ENCODE results near the gene QSOX1. TPM values are rescaled to one million over a fixed set of nuclear protein-coding genes. Genes with fewer than 3 reads are reported as not detected.
A peak's percentile ranks its signal among the peaks of the same experiment; 100 is the strongest.

QSOX1 gene
- total RNA-seq, 4 donors from 2014 or later, result 34.9 to 72.3 (median 51.5) TPM

GRCh38 chr1:180249725-180250498 lies 95.2 kb downstream of the QSOX1 start:
- peak in 1 of 3 donors; percentile 5 for DNase-seq
- TF ChIP-seq CTCF (IDR thresholded peaks at IDR 0.05) (no peak), POLR2A (IDR thresholded peaks at IDR 0.05) (no peak)
- Histone ChIP-seq H3K27ac (no peak overlapping the region), H3K27me3 (no peaks in the 10 kb centered on the region), H3K4me1 (no peaks in the 10 kb centered on the region), H3K4me3 (no peak overlapping the region), H3K36me3 (no peaks in the 10 kb centered on the region), H3K9me3 (no peaks in the 10 kb centered on the region)

- no peak for TF ChIP-seq CTCF (IDR thresholded peaks at IDR 0.05)
- TF ChIP-seq POLR2A (IDR thresholded peaks at IDR 0.05), result no peak
- H3K4me1 ChIP-seq, result no peaks in the 10 kb centered on the region
- H3K27me3 ChIP-seq, result no peaks in the 10 kb centered on the region
- H3K36me3 ChIP-seq, result no peaks in the 10 kb centered on the region
- H3K4me3 ChIP-seq, result no peak overlapping the region
- no peaks in the 10 kb centered on the region for H3K9me3 ChIP-seq
- DNase-seq, result peak in 1 of 3 donors; percentile 31
- no peak overlapping the region for H3K27ac ChIP-seq
Observed at GRCh38 chr1:180250499-180250770, 95.8 kb downstream of the QSOX1 start.

DNA sequence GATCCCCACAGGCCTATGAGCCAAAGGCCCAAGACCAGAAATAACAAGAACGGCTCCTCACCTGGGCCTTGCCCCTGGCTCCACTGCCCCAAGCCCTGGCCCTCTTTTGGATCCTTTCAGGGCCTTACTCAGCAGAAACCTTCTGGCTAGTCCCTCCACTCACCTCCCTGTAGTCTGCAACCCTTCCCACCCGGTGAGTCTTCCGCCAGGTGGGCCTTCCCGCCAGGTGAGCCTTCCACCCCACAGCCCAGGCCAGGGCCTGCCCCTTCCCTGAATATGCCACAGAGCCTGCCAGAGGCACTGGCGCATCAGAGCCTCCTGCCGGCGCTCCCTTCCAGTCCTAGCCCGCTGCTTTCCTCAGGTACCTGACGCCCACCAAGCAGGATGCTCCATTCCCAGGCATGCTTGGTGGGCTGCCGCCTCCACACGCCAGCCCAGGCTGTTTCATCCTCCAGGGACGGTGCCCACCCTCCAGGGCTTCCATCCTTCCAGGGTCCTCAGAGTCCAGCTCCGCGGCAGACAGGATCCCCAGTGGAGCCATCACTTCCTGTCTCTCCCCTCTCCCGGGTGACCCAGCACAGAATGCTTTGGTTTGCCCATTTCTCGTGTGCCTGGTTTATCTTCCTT lies 96.3 kb downstream of the QSOX1 start:
- TF ChIP-seq POLR2A (IDR thresholded peaks at IDR 0.05), result no peak
- TF ChIP-seq CTCF (IDR thresholded peaks at IDR 0.05), result no peak
- H3K4me1 ChIP-seq, result no peaks in the 10 kb centered on the region

DNA sequence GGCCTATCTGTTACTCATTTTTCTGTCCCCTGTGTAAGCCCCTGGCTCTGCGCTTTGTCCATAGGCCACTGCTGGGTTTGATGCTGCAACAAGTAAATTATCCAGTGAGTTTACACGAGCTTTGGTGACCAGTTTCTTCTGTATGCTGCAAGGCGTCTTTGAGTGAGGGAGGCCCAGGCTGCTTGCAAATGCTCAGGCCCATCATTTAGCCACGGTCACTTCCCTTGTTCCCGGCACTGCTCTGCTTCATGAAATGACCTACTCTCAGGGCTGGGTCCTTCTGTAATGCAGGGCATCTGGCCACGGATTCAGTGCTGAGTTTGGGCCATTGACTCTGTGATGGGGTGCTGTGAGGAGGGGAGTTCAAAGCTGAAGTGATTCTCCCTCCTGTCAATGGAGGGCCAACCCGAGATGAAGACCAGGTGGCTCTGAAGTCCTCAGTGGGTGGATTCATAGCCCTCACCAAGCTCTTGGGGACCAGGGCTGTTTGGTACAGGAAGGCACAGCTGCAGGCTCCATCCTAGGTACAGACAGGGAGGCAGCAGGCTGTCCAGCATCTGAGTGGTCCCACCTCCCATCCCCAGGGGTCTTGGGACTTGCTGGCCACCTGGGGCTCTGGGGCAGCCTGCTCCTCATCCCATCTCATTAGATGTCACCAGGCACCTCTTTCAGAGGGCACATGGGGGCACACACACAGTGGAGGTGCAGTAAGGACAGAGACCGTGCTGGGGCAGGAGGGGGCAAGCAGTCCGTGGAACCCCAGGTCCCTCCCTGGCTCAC lies 97.0 kb downstream of the QSOX1 start:
- TF ChIP-seq POLR2A (IDR thresholded peaks at IDR 0.05) (no peak), CTCF (IDR thresholded peaks at IDR 0.05) (no peak)
- Histone ChIP-seq H3K4me1 (no peaks in the 10 kb centered on the region), H3K9me3 (no peaks in the 10 kb centered on the region), H3K4me3 (no peak overlapping the region), H3K27ac (no peak overlapping the region), H3K27me3 (no peaks in the 10 kb centered on the region), H3K36me3 (no peaks in the 10 kb centered on the region)
- peak in 1 of 3 donors; percentile 30 for DNase-seq

More for the DNA sequence above, 96.3 kb downstream of the QSOX1 start:
- Histone ChIP-seq H3K9me3 (no peaks in the 10 kb centered on the region), H3K36me3 (no peaks in the 10 kb centered on the region), H3K4me3 (no peak overlapping the region), H3K27me3 (no peaks in the 10 kb centered on the region), H3K27ac (no peak overlapping the region)
- peak in 1 of 3 donors; percentile 38 for DNase-seq

DNA sequence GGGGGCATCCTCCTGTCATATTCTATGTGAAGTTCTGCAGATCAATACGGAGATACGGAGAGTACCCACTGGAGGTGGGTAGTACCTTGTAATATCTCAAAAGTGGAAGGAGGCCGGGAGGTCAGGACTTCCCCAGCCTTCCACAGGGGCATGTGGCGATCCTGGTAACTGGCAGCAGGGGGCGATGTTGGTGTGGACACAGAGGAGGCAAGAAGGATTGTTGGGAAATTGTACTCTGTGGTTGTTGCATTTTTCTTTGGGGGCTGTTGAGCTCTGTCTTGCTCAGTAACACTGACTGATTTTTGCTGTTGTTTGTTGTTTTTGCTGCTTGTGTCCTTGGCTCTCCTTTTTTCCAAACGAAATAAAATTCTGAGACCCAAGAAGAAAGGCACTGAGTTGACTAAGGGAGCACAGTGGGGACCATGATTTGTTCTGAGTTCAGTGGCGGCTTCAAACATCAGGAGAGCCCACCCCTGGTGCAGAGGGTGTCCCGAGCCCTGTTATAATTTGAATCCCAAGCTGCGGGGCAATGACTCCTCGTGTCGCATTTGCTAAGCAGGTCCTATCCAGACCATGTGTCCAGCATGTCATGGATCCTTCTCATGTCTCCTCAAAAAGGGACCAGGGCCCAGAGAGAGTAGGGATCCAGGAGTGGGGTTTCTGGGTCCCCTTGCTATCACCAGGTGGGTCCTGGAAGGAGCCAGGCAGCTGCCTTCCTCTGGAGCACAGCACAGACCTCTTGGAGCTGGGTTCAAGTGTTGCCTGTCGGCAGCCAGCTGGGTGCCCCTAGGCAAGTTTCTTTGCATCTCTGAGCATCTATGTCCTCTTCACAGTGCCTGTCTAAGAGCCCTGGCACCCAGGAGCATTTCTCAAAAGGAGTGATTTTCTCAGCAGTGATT lies 98.2 kb downstream of the QSOX1 start:
- Histone ChIP-seq H3K27me3 (no peaks in the 10 kb centered on the region), H3K36me3 (no peaks in the 10 kb centered on the region), H3K27ac (no peak overlapping the region), H3K4me3 (no peak overlapping the region), H3K9me3 (no peaks in the 10 kb centered on the region), H3K4me1 (no peaks in the 10 kb centered on the region)
- TF ChIP-seq POLR2A (IDR thresholded peaks at IDR 0.05) (no peak), CTCF (IDR thresholded peaks at IDR 0.05) (peak; percentile 19 to 91 (median 74))
- DNase-seq, result peak; percentile 59 to 85 (median 84)

Measured in Peyer's patch (tissue), 4 donors.